Islet precursor cell (in vitro differentiated cells): ENCODE measurements around the gene UBL7.
A peak's percentile ranks its signal among the peaks of the same experiment; 100 is the strongest.

Experiments used
- DNase-seq: peaks from one replicate; pipeline ENCODE4 v3.0.0-alpha.2; 2018

The UBL7 gene

GRCh38 chr15:74438206-74438605 lies 22.8 kb downstream of the UBL7 start:
- no peak for DNase-seq

DNA sequence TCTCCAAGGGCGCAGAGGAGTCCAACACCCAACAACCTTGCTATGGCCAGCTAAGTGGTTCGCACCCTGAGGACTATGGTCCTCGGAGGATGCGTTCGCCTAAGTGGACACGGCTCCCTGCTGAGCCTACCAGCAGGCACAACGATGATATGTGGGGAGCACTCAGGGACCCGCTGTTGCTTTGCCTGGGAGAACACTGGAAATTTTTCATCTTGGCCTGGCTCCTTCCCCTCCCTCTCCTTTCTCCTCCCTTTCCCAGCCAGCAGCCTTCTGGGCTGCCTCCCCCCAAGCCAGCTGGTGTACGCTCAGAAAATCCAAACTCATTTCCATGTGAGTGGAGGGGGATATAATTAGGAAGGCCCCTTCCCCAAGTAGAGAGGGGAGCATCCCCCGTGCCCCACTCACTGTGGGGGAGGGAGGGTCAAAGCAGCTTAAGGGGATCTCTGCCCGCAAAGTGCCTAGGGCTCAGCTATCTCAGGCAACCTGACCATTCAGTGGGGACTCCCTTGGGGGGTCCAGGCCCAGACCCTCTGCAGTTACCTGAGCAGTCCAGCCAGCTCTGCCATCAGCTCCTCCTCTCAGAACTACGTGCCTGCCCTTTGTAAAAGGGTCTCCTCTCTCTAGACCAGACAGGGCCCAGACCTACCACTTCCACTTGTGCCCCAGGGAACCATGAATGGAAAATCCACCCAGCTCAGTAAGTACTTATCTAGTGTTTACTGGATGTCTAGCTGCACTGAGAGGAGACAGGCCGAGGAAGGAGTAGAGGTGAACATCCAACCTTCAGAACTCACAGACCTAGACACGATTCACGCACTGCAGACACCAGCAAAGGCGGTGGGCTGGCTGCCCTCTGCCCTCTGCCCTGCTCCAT lies 26.5 kb downstream of the UBL7 start:
- peak; percentile 50 for DNase-seq

DNA sequence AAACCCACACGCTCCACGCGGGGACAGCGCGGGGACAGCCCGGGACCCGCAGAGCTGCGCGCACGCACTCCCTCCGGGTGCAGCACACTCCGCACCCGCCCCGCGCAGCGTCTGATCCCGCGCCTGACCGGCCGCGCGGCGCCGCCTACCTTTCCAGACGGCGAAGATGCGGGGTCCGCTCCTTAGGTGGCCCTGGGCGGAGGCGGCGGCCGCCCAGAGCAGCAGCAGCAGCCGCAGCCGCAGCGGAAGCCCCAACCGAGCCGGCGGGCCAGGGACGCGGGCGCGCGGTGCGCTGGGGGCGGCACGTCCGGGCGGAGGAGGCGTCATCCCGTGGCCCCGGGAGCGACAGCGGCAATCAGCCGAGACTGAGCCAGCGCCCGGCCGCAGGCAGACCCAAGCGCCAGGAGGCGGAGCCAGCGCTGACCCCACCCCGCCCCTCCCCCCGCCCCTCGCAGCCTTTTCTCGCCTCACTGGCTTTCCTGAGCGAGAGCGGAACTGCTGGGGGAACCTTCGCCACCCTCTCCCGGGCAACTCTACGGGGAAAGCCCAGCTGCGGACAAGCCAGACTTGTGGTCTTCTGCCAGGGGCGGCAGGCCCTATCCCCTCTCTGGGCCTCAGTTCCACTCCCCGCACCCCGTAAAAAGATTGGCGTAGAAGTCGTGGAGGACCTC lies 27.2 kb downstream of the UBL7 start, which contains the start of gene SEMA7A:
TSS of gene SEMA7A (minus strand) at position 367 of the 671 bp plus-strand sequence. CDS start at position 327, 40 bp downstream.
- peak; percentile 96 for DNase-seq

DNA sequence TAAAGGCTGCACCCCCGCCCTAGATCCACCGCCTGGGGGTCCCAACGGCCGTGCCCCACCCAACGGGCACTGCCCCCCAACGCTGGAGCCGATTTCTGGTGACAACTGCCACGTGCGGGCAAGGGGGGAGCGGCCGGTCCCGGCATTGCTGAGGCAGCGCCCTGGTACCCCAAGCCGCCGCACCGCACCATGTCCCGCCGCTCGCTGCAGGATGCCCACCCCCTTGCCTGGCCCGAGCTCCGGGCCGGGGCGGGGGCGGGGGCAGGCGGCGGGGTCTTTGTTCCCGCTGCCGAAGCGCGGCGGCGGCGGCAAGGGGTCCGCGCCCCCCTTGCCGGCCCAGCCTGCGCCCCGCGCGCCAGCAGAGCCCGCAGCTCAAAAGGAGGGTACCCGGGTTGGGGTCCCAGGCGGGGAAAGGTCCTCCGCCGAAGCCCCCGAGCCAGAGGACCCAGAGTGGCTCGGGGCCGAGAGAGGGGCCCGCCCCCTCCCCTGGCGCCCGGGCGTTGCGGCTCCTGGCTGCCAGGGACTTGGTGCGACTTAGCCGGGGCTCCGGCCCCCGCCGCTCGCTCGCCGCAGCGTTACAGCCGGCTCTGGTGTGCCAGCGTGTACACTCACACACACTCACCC lies 27.9 kb downstream of the UBL7 start:
- no peak for DNase-seq

GRCh38 chr15:74432271-74432967 lies 28.5 kb downstream of the UBL7 start:
- DNase-seq, result no peak

DNA sequence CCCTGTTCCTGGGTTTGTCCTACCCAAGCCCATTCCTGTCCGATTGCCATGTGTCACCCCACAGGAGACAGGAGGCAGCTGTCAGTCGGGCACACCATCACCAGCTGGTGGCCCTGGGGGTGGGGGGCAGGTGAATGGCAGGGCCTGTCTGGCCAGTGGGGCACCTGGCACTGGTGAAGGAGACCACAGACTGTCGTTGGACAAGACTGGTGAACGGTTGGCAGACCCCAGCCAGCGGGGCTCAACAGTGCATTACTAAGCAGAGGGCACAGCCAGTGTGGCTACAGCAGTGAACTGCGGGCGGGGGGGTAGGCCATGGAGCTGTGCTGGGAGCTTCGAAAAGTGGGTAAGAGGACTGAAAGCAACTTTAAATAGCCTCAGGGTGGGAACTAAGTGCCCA lies 29.3 kb downstream of the UBL7 start:
- DNase-seq, result no peak

DNA sequence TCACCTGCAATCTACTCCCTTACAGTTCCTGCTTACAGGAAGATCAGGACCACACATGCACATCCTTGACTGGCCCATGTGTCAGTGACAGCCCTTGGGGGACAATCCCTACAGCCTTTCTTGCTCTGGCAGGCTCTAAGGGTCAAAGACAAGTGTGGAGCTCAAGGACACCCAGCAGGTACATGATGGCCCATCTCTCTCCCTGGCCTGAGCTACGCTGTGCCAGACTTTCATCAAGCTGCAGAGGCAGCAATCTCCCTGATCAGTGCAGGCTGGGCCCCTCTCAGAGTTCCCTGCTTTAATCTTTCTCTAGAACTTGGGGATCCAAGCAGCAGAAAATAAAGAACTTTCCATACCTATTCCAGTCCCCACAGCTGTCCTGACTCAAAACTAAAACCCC lies 29.8 kb downstream of the UBL7 start:
- no peak for DNase-seq

DNA sequence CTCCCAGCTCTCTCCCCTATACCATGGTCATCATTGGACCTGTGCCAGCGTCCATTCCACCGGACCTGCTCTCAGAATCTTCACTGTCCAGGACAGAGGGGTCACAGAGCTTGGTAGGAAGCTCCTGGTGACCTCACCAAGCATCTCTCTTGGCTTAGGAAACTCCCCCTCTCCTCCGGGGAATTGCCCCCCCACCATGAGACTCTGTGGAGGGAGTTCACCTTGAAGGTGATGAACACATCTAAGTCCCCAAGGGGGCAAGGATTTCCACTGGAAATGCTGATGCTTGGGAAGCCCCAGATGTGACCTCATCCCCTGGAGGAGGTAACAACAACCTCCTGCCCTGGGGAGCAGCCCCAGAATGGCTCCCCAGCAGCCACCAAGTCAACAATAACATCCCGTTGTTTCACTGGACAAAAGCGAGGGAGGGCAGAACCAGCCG lies 30.4 kb downstream of the UBL7 start:
- DNase-seq, result no peak

DNA sequence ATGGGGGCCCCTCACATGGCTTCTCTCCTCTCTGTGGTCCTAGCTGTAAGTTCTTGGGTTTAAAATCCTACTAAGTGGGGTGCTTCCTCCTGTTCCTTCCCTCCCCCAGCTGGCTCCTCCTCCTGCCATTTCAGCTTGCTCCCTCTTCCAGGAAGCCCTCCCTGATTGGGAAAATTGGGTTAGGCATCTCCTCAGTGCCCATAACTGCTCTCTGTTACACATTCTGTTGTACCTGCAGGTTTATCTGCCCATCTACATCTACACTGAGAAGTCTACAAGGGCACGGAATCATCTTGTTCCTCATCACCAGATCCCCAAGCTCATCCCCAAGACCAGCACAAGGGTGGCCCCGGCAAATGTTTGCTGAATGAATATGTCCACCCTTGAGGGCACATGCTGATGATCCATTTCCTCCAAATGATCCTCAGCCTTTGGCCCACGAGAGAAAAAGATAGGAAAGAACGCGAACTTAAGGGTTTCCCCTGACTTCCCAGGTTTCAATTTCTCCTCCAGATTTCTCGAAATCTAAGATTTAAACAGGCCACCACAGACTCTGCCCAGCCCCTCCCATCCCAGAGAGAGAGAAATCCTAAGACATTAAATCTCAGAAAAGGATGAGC lies 31.1 kb downstream of the UBL7 start:
- DNase-seq, result no peak

DNA sequence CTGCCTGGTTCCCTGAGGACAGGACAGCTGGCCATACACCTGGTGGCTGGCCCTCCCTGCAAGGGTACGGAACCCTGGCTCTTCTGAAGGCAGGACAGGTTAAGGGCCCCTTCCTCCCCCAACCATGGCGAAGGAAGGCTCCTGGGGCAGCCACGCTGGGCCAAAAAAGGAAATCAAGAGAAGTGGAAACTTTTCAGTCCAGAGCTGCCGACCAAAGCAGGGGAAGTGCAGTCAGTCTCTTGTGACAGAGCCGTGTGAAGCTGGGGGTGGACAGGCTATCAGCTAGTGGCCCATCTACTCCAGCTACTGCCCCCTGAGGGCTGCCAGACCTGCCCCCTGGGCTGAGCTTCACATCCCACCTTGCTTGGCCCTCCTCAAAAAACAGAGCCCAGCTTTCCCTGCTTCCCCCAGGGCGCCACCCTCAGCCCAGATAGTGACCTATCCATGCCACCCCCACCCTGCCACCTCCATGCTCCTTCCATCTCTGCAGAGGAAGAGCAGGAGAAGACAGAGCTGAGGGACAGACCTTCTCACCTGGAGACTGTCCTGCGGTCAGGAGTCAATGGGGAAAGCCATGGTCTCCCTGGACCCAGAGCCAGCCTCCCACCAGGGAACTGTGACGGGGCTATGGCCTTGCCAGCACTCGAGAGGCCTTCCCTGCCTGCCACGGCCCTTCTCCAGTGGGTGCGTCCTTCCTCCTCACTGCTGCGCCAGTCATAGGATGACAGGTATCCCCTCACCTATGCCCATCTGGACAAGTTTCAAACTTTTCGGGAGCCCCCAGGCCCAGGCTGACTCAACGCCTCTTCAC lies 31.8 kb downstream of the UBL7 start:
- no peak for DNase-seq

DNA sequence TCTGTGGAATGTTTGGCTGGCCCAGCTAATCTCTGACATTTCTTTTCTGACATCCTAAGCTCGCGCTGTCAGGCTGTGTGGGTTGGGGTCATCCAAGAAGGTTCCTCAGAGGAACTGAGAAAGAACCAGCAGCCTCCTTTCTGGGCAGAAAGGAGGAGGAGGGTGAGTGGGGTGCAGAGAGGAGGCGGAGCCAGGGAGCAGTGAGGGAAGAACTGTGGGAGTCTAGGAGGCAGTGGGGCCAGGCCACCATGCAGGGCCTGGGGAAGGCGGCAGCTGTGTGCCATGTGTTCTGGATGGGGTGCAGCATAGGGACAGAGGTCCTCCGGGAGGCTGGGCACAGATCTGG lies 32.5 kb downstream of the UBL7 start:
- DNase-seq, result no peak

DNA sequence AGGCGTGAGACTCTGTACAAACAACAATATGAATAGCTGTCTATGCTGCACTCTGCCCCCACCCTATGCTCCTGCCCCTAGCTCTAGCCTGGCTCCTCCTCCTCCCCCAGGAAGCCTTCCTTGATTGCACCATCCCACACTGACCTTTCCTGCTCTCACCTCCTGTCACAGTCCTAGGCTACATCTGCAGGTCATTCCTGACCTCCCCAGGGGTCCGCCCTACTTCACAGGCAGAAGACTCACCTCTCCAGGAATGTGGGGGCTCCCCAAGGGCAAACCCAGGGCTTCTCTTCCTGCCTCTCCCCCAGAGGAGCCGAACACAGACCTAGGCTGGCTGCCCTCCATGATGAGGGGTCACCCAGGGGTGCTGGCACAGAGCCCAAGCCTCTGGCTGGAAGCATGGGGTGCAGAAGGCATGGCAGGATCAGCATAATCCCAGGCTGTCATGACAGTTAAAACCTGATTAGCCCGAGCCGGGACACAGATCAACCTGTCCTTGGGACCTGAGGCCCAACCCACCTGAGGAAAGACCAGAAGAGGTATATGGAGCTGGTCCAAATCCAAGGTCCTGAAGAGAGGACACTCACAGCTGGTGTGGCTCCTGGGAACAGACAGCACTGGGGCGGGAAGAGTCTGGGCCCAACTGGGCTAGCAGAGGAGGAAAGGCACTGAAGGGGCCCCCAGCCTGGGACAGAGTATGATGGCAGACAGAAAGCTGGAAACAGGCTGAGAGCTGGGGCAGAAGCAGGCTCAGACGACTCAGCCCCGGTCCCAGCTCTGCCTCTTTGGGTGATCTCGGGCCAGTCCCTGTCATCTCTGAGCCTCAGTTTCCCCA lies 33.1 kb downstream of the UBL7 start:
- DNase-seq, result no peak

DNA sequence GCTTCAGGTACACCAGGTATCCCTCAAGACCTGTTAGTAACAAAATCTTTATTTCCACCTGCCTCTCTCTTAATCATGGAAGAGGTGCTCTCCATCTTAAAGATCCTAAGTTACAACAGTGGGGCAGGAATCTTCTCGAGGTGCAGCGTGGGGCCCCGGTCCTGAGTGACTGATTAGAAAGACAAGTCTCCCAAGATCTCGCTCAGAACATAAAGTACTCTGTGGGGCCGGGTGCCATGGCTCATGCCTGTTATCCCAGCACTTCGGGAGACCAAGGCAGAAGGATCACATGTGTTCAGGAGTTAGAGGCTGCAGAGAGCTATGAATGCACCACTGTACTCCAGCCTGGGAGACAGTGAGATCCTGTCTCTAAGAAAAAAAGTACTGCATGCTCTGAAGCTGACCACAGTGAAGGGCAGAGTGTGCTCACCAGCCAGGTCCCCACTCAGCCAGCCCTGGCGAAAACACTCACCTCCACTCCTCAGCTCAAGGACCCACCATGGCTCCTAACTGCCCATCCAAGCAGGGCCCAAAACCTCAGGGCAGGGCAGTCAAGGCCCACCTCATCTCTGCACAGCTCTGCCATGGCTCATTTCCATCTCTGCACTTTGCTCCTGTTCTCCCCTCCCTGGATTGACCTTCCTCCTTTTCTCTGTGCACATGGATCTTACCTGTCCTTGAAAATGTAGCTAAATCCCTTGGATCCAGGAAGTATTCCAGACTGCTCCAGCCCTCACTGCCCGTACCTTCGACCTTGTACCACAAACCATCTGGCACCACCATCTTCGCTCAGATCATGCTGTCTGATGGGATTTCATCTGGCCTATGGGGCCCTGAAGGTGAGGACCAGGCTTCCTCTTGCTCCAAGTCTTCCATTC lies 34.3 kb downstream of the UBL7 start:
- DNase-seq, result no peak

GRCh38 chr15:74425630-74426029 lies 35.3 kb downstream of the UBL7 start:
- DNase-seq, result no peak

GRCh38 chr15:74424901-74425528 lies 35.9 kb downstream of the UBL7 start:
- no peak for DNase-seq

GRCh38 chr15:74423431-74424257 lies 37.3 kb downstream of the UBL7 start:
- DNase-seq, result no peak

DNA sequence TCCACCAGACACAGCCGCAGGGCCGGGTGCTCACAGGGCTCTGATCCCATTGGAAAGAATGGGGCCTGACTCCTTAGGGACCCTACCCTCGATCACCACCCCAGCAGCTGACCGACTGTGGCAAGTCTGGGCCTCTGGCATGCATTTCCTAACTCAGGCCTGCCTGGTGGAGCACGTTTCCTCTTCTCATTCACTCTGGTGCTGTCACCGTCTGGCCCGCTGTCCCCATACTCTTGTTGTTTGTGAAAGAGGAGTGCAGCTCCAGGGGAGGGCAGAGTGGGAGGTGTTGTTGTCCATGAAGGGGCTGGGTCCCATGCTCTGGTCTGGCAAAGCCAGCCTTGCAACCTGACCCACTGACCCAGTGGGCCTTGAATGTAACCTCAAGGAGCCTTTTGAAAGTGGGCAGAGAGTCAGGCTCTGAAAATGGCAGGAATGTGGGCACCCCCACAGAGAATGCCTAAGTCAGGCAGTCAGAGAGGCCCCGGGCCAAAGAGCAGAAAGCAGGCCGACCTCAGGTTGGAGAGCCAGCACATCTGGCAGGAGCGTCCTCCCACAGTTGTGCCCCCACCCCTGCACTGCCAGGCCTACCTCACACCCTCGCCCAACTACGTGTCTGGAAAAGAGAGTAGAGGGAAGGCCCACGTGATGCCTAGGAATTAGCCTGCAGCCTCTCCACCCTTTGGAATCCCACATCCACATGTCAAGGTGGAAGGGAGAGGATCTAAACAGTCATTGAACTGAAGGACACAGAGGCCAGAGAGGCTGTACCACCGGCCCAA lies 38.1 kb downstream of the UBL7 start:
- DNase-seq, result peak; percentile 98

DNA sequence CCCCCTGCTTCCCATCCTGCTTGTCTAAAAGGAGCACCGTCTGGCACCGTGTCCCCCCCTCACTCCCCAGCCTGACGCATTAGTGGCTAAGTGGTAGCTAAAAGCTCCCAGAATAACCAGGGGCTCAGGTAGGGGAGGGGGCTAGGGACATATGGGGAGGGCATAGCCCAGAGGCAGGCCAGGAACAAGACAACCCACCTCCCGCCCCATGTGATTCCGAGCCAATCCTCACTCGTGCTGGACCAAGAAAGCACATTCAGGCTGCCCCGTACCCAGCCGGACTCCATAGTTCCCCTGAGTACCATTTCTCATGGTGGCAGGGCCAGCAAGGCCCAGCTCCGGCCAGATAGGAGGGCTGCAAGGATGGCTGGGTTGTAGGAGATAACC lies 38.7 kb downstream of the UBL7 start:
- DNase-seq, result no peak
